ENCODE data around the gene MCOLN1. TPM values are rescaled to one million over a fixed set of nuclear protein-coding genes. Genes with fewer than 3 reads are reported as not detected.

Gene MCOLN1
- total and polyA plus RNA-seq, 9 of the 15 experiments (the other 6 are each of a cell fraction or from before 2014, with no cell fraction given): 0.25 to 15.4 (median 7.1) TPM

- peak; percentile 83 for TF ChIP-seq ARID4B (CRISPR knock-in tag; IDR thresholded peaks at IDR 0.05)
- TF ChIP-seq PRDM10 (IDR thresholded peaks at IDR 0.05; ENCODE audit: partially characterized antibody): peak; percentile 99
- TF ChIP-seq JUNB (CRISPR knock-in tag; conservative IDR thresholded peaks at IDR 0.05): no peak
- peak; percentile 62; the same call in 1 of the 2 replicates for TF ChIP-seq RNF2 (IDR thresholded peaks at IDR 0.05)
- TF ChIP-seq HOXB6 (CRISPR knock-in tag; IDR thresholded peaks at IDR 0.05; ENCODE audit: borderline replicate concordance): no peak
- no peak for TF ChIP-seq ZNF217 (CRISPR knock-in tag; IDR thresholded peaks at IDR 0.05)
- peak; percentile 76 for TF ChIP-seq VEZF1 (CRISPR knock-in tag; IDR thresholded peaks at IDR 0.05)
Measured at GRCh38 chr19:7535047-7535997, 12.9 kb downstream of the MCOLN1 start, which contains the start of gene PNPLA6 (continued).

Measured in K562 (cell line).